Neuronal stem cell (in vitro differentiated cells): ENCODE measurements around the gene CNN2.

Experiments
- DNase-seq: peaks from one replicate; pipeline ENCODE4 v3.0.0-alpha.2; 2013; ENCODE audit warnings: low spot score
- H2AFZ ChIP-seq: one replicate; pipeline ENCODE4 v1.6.1; 2013; ENCODE audit warnings: mild to moderate bottlenecking, low read length, inconsistent platforms
- H2AK5ac ChIP-seq: 2 replicates; pipeline ENCODE4 v1.6.1; 2013; ENCODE audit warnings: low read depth, mild to moderate bottlenecking, inconsistent platforms, low read length, moderate library complexity, mixed read lengths
- H2BK120ac ChIP-seq: 2 replicates; pipeline ENCODE4 v1.6.1; 2013; ENCODE audit warnings: low read depth, mild to moderate bottlenecking, inconsistent platforms, low read length, moderate library complexity, mixed read lengths
- H2BK12ac ChIP-seq: one replicate; pipeline ENCODE4 v1.6.1; 2013; ENCODE audit warnings: low read length, inconsistent platforms
- H2BK15ac ChIP-seq: 2 replicates; pipeline ENCODE4 v1.6.1; 2013; ENCODE audit warnings: mild to moderate bottlenecking, low read length, inconsistent platforms, mixed read lengths
- H2BK5ac ChIP-seq: one replicate; pipeline ENCODE4 v1.6.1; 2013; ENCODE audit warnings: inconsistent platforms, mild to moderate bottlenecking, low read length, moderate library complexity
- H3K14ac ChIP-seq: one replicate; pipeline ENCODE4 v1.6.1; 2013; ENCODE audit warnings: low read length, inconsistent platforms
- H3K18ac ChIP-seq: 2 replicates; pipeline ENCODE4 v1.6.1; 2013; ENCODE audit warnings: low read length, inconsistent platforms
- H3K23ac ChIP-seq: 2 replicates; pipeline ENCODE4 v1.6.1; 2013; ENCODE audit warnings: low read depth, mild to moderate bottlenecking, mixed read lengths, low read length, inconsistent platforms; ENCODE audit not compliant: poor library complexity
- H3K27ac ChIP-seq: replicated peaks from 3 replicates; pipeline ENCODE4 v1.5.1; 2013; ENCODE audit warnings: low read length, inconsistent platforms
- H3K27me3 ChIP-seq, 3 experiments: 2 replicates each; pipeline ENCODE4 v1.6.1; 2013; ENCODE audit warnings: low read length in 3 of 3, mild to moderate bottlenecking in 2 of 3, inconsistent platforms in 1 of 3, low read depth in 1 of 3, mixed read lengths in 1 of 3, moderate library complexity in 1 of 3; ENCODE audit not compliant: control insufficient read depth in 3 of 3, insufficient read depth in 3 of 3
- H3K36me3 ChIP-seq, 2 donors: replicated peaks in 1 of 2; 2 replicates each; pipeline ENCODE4 v1.6.1; 2013; ENCODE audit warnings: low read length in 2 of 2; ENCODE audit not compliant: control insufficient read depth in 2 of 2, insufficient read depth in 2 of 2
- H3K4ac ChIP-seq: 2 replicates; pipeline ENCODE4 v1.6.1; 2013; ENCODE audit warnings: inconsistent platforms, mild to moderate bottlenecking, low read length, moderate library complexity
- H3K4me1 ChIP-seq, 2 donors: 1 replicate in 1 of 2; 2 replicates in 1 of 2; pipeline ENCODE4 v1.6.1; 2013; ENCODE audit warnings: low read length in 2 of 2, low read depth in 1 of 2; ENCODE audit not compliant: control insufficient read depth in 2 of 2, insufficient read depth in 1 of 2
- H3K4me2 ChIP-seq: one replicate; pipeline ENCODE4 v1.6.1; 2013; ENCODE audit warnings: mild to moderate bottlenecking, low read length, inconsistent platforms; ENCODE audit not compliant: insufficient read depth, poor library complexity, severe bottlenecking
- H3K4me3 ChIP-seq, 2 donors: 2 replicates each; pipeline ENCODE4 v1.5.1; 2013; ENCODE audit warnings: low read length in 2 of 2, mild to moderate bottlenecking in 2 of 2, inconsistent platforms in 1 of 2, moderate library complexity in 1 of 2
- H3K79me1 ChIP-seq: one replicate; pipeline ENCODE4 v1.6.1; 2013; ENCODE audit warnings: low read depth, mild to moderate bottlenecking, inconsistent platforms, low read length, moderate library complexity
- H3K9ac ChIP-seq: one replicate; pipeline ENCODE4 v1.6.1; 2013; ENCODE audit warnings: mild to moderate bottlenecking, low read depth, low read length, inconsistent platforms; ENCODE audit not compliant: poor library complexity
- H3K9me3 ChIP-seq, 2 donors: replicated peaks in 1 of 2; 2 replicates each; pipeline versions ENCODE3 to v1.6.1; 2013; ENCODE audit warnings: low read length in 2 of 2, mild to moderate bottlenecking in 2 of 2, inconsistent platforms in 1 of 2, low read depth in 1 of 2, mixed read lengths in 1 of 2, moderate library complexity in 1 of 2; ENCODE audit not compliant: control insufficient read depth in 2 of 2, insufficient read depth in 1 of 2
- H4K8ac ChIP-seq: one replicate; pipeline ENCODE4 v1.6.1; 2013; ENCODE audit warnings: low read depth, mild to moderate bottlenecking, inconsistent platforms, low read length, moderate library complexity
- H4K91ac ChIP-seq: one replicate; pipeline ENCODE4 v1.6.1; 2013; ENCODE audit warnings: low read length, low read depth, mild to moderate bottlenecking, inconsistent platforms; ENCODE audit not compliant: poor library complexity
- WGBS, 2 donors: extraction: QIAGEN DNeasy Blood & Tissue Kit; methylation state at CpG; one replicate each; pipeline ENCODE4 v1.1.7; 2013; ENCODE audit warnings: missing lambda C conversion rate in 2 of 2, mixed read lengths in 1 of 2; ENCODE audit not compliant: insufficient read length in 2 of 2, insufficient replicate concordance in 1 of 2; ENCODE audit errors: extremely low coverage in 2 of 2; 5-methylcytosine and 5-hydroxymethylcytosine counted together

Gene CNN2

DNA sequence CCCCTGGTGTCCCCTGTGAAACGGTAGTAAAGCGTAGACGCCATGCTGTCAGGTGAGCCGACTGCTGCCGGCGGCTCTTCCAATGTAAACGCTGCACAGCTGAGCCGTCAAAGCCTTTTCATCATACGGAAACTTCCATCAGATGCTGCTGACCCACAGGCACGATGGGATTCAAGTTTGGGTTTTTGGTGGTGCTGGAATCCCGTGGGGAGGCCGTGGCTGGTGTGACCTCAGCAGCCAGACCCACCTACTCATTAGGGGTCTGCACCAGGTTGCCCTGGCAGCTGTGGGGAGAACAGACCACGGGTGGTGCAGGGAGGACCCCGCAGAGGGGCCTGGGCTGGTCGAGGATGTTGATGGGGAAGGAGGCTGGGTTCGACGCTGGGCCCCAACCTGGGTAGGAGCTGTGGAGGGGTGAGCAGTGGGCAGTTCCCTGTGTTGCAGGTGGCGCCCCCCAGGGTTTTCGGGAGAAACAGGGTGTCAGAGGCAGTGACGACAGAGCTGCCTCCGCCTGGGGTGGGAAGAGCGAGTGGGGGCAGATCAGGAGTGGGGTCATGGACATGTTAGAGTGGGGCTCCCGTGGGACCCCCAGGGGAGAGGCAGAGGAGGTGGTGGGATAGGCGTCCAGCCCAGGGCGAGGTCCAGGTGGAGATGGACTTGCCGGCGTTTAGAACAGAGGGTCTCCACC is 19.6 kb upstream of the CNN2 start:
- H3K27me3 ChIP-seq: no peaks in the 10 kb centered on the region
- H3K4ac ChIP-seq: no peak overlapping the region
- H3K9me3 ChIP-seq: peaks cover 0 to 4% of the 10 kb centered on the region in 2 donors
- H3K27ac ChIP-seq: no peak overlapping the region
- no peak overlapping the region for H2AFZ ChIP-seq
- no peak overlapping the region for H3K9ac ChIP-seq
- H2BK12ac ChIP-seq: peak overlapping the region; percentile 73
- no peak for DNase-seq
- no CpG with 5 or more reads among the region's 27 CpGs for WGBS, 2 donors
- H3K4me2 ChIP-seq: no peak overlapping the region
- H3K36me3 ChIP-seq: peaks cover 13 to 14% of the 10 kb centered on the region in 2 donors
- peak overlapping the region; percentile 31 for H3K23ac ChIP-seq
- H3K18ac ChIP-seq: no peak overlapping the region
- peak overlapping the region; percentile 39 for H2BK5ac ChIP-seq
- H4K91ac ChIP-seq: no peak overlapping the region
- H2AK5ac ChIP-seq: peak overlapping the region; percentile 46
- H2BK120ac ChIP-seq: no peak overlapping the region
- H3K79me1 ChIP-seq: peaks cover 2% of the 10 kb centered on the region
- H4K8ac ChIP-seq: no peak overlapping the region
- H3K14ac ChIP-seq: no peak overlapping the region
- H2BK15ac ChIP-seq: no peak overlapping the region
- H3K4me3 ChIP-seq: no peak overlapping the region
- no peaks in the 10 kb centered on the region for H3K4me1 ChIP-seq

DNA sequence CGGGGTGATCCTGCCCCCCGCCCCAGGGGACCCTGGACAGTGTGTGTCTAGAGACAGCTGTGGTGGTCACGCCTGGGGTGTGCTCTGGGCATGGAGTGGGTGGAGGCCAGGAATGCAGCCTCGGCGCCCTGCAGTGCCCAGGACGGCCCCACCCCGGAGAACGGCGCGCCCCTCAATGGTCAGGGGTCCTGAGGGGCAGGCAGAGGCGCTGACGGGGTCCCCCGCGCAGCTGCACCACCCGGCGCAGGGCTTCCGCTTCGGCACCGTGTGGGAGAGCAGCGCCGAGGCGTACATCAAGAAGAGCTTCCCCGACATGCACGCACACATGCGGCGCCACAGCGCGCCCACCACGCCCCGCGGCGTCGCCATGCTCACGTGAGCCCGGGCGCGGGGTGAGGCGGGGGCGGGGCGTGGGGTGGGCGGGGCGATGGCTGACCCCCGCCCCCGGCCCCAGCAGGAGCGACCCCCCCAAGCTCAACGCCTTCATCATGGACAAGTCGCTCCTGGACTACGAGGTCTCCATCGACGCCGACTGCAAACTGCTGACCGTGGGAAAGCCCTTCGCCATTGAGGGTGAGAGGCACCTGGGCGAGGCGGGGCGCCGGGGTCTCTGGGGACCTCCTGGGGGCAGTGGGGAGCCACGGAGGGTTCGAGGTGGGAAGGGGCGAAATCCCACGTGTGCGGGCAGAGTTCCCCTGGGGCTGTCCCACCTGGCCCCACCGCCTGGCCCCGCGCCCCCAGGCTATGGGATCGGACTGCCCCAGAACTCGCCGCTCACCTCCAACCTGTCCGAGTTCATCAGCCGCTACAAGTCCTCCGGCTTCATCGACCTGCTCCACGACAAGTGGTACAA is 18.8 kb upstream of the CNN2 start:
- Histone ChIP-seq H3K9me3 (peaks cover 0 to 4% of the 10 kb centered on the region in 2 donors), H3K18ac (no peak overlapping the region), H3K23ac (peak overlapping the region; percentile 31), H3K27me3 (no peaks in the 10 kb centered on the region), H3K9ac (no peak overlapping the region), H2AK5ac (no peak overlapping the region), H3K27ac (no peak overlapping the region), H2BK5ac (peak overlapping the region; percentile 39), H4K91ac (no peak overlapping the region), H3K4ac (no peak overlapping the region), H3K79me1 (peaks cover 6% of the 10 kb centered on the region), H3K4me3 (no peak overlapping the region), H2BK120ac (no peak overlapping the region), H3K4me1 (no peaks in the 10 kb centered on the region), H2BK12ac (no peak overlapping the region), H3K14ac (no peak overlapping the region), H3K36me3 (peaks cover 18 to 22% of the 10 kb centered on the region in 2 donors), H4K8ac (no peak overlapping the region), H2BK15ac (no peak overlapping the region), H2AFZ (no peak overlapping the region), H3K4me2 (no peak overlapping the region)
- DNase-seq: no peak
- no CpG with 5 or more reads among the region's 73 CpGs for WGBS, 2 donors

- Histone ChIP-seq H2AK5ac (peak overlapping the region; percentile 35), H4K91ac (no peak overlapping the region), H3K4me1 (no peaks in the 10 kb centered on the region), H3K23ac (peak overlapping the region; percentile 17), H3K18ac (no peak overlapping the region), H2AFZ (no peak overlapping the region), H3K4me2 (no peak overlapping the region), H2BK5ac (no peak overlapping the region), H3K4ac (no peak overlapping the region), H2BK12ac (no peak overlapping the region), H3K9me3 (peaks cover 0 to 4% of the 10 kb centered on the region in 2 donors), H3K36me3 (peaks cover 24 to 30% of the 10 kb centered on the region in 2 donors), H3K4me3 (no peak overlapping the region), H2BK120ac (no peak overlapping the region), H4K8ac (no peak overlapping the region), H3K27me3 (no peaks in the 10 kb centered on the region), H3K27ac (no peak overlapping the region), H3K79me1 (peaks cover 11% of the 10 kb centered on the region), H2BK15ac (no peak overlapping the region), H3K14ac (no peak overlapping the region), H3K9ac (no peak overlapping the region)
- WGBS, 2 donors: no CpG with 5 or more reads among the region's 45 CpGs
- DNase-seq: no peak
Observed at GRCh38 chr19:1008268-1009040, 18.0 kb upstream of the CNN2 start.
